ENCODE results near the gene NT5C1A. TPM values are rescaled to one million over a fixed set of nuclear protein-coding genes. Genes with fewer than 3 reads are reported as not detected.
A peak's percentile ranks its signal among the peaks of the same experiment; 100 is the strongest.

Gene NT5C1A
- total RNA-seq: 1 to 10 TPM; 4.1 to 9.2 TPM

DNA sequence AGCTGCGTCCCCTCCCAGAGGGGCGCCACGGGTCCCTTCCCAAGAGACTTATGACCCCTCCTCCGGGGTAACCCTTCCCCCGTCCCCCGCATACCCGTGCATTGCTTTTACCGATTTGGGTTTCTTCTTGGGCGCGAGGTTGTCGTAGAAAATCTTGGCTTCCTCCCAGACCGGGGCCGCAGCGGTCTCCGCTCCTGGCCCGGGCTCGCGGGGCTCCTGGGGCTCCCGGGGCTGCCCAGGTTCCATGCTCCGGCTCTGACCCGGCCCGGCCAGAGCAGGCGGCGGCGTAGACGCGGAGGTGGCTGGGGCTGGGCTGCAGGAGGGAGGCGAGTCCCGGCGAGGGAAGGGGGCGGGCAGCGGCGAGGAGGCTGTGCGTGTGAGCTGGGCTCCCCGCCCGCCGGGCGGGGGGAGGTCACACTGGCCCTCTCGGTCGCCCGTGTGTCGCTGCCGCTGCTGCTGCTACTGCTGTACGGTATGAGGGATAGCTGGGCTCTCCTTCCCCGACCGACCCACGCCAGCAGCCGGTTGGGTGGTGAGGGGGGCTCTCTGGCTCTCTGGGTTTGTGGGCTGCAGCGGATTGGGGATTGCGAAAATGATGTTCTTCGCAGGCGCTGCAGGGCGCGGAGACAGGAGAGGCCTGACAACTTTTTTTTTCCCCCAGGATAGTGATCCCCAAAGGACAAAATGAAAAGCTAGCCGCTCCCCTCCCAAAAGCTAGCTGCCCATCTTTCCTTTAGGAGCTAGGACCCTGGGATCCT lies at the start of gene NT5C1A:
Gene NT5C1A (minus strand): TSS at position 315 of the 758 bp plus-strand sequence. CDS start 69 bp downstream, at position 246.
- Mint-ChIP-seq H3K27ac (peak within 1 kb of the TSS in 1 of 2 donors; percentile 22), H3K4me3 (peak within 1 kb of the TSS; percentile 60), H3K36me3 (no peaks in the 10 kb centered on the region), H3K27me3 (peaks cover 16 to 30% of the 10 kb centered on the region in 2 donors), H3K4me1 (ENCODE audit: low read depth in 2 of 2) (peaks cover 6 to 16% of the 10 kb centered on the region in 2 donors), H3K9me3 (no peaks in the 10 kb centered on the region)
- DNase-seq (ENCODE audit: low spot score) (no peak), ATAC-seq (peak; percentile 78 to 79)

DNA sequence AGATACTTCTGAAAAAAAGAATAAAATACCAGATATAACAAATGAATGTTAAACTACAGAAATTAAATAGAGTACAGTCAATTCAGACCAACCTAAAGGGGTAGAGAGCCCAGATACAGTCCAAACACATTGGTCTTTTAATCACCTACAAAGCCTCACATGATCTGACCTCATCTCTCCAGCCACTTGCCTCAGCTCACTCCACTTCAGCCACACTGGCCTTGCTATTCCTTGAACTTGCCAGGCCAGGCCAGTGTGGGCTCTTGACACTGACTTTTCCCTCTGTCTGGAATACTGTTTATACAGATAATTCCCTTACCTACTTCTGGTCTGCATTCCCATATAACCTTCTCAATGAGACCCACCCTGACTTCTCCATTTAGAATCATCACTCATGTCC lies 49.8 kb upstream of the NT5C1A start:
- Mint-ChIP-seq H3K9me3 (no peaks in the 10 kb centered on the region), H3K4me1 (ENCODE audit: low read depth in 2 of 2) (peaks cover 2 to 5% of the 10 kb centered on the region in 2 donors), H3K27me3 (peaks cover 29 to 34% of the 10 kb centered on the region in 2 donors), H3K27ac (no peak overlapping the region), H3K4me3 (no peak overlapping the region), H3K36me3 (no peaks in the 10 kb centered on the region)
- no peak for ATAC-seq
- no peak for DNase-seq (ENCODE audit: low spot score)

DNA sequence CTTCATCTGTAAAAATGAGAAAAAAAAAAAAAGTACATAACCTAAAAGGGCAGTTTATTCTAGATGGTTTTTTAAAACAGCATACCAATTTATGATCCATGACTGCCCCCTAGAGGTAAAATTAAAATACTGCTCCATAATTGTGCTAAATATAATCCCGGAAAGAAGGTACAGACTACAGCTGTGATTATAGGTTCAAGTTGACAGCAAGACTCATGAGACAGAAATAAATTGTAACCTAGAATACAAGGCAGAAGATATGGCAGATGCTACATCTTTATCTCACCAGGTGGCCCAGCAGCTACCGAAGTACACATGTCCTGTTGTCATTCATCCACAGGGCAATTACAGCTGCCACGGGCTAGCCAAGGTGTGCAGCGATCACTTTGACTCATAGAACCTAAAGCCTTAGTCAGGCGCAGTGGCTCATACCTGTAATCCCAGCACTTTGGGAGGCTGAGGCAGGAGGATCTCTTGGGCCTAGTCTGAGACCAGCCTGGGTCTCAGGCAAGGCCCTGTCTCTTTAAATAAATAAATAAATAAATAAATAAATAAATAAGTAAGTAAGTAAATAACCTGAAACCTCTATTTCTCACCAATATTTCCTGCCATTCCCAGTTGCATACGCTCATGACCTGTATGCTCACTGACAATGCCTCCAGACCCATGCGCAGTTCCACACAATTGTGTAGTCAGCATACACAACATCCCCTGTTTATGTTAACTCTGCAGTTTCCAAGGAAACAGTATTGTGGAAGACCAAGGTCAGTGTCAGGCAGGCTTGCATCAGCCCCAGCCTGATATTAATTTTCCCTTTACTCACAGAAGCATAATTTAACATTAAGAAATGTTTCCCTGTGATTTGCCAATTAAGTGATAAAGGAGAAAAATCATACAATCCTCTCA lies 48.4 kb upstream of the NT5C1A start:
- peaks cover 28 to 32% of the 10 kb centered on the region in 2 donors for H3K27me3 Mint-ChIP-seq
- H3K36me3 Mint-ChIP-seq: no peaks in the 10 kb centered on the region
- DNase-seq (ENCODE audit: low spot score): no peak
- ATAC-seq: peak in 1 of 2 donors; percentile 52
- H3K9me3 Mint-ChIP-seq: no peaks in the 10 kb centered on the region
- H3K27ac Mint-ChIP-seq: no peak overlapping the region
- H3K4me1 Mint-ChIP-seq (ENCODE audit: low read depth in 2 of 2): peaks cover 2 to 5% of the 10 kb centered on the region in 2 donors
- no peak overlapping the region for H3K4me3 Mint-ChIP-seq

DNA sequence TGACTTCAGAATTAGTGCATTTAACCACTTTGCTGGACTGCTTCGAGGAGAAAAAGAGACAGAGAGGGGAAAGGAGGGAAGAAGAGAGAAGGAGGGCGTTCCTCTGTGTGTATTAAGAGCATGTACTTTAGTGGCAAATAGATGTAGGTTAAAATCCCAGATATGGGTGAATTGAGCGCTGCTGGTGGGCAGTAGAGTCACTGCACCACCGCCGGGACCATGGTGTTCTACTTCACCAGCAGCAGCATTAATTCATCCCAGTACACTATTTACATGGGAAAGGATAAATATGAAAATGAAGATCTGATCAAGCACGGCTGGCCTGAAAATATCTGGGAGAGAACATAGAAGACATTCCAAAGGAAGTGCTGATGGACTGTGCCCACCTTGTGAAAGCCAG lies 45.9 kb upstream of the NT5C1A start:
- DNase-seq (ENCODE audit: low spot score) (no peak), ATAC-seq (no peak)
- H3K4me1 Mint-ChIP-seq (ENCODE audit: low read depth in 2 of 2): peaks cover 2 to 5% of the 10 kb centered on the region in 2 donors
- no peaks in the 10 kb centered on the region for H3K9me3 Mint-ChIP-seq
- H3K27ac Mint-ChIP-seq: no peak overlapping the region
- peaks cover 28 to 30% of the 10 kb centered on the region in 2 donors for H3K27me3 Mint-ChIP-seq
- no peaks in the 10 kb centered on the region for H3K36me3 Mint-ChIP-seq
- no peak overlapping the region for H3K4me3 Mint-ChIP-seq

DNA sequence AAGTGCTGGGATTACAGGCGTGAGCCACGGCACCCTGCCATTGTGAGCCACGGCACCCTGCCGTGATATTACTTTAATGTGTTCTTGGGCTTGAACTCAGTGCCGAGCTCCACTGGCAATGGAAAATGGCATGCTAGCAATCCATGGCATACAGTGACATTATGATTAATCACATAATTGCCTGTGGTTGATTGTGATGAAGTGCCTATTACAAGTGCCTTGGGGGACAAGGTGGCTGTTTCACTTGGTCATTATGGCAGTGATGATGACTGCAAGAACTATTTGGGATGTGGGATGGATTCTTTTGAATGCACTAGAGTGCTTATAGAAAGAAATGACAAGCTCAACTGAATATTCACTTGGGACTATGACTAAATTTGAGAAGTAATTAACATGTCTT lies 41.6 kb upstream of the NT5C1A start:
- DNase-seq (ENCODE audit: low spot score): no peak
- Mint-ChIP-seq H3K9me3 (no peaks in the 10 kb centered on the region), H3K4me1 (ENCODE audit: low read depth in 2 of 2) (no peaks in the 10 kb centered on the region), H3K27me3 (peaks cover 28 to 30% of the 10 kb centered on the region in 2 donors), H3K36me3 (no peaks in the 10 kb centered on the region), H3K27ac (no peak overlapping the region), H3K4me3 (no peak overlapping the region)
- ATAC-seq: no peak

DNA sequence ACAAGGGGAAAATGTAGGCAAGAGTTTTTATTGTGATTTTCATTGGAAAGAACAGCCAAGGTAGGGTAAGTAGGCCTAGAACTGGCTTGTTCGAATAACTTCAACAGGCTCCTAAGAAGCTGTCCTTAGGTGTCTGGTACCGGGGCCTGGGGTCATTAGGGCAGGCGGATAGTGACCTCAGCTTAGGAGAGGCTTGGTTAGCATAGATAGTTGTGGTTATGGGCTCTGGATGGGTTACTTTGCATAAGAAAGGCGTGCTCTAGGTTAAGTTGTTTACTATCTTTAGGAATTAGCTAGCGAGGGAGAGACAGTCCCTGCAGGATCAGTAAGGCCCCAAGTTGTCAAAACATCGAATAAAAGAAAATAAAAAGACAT lies 40.0 kb upstream of the NT5C1A start:
- ATAC-seq (no peak), DNase-seq (ENCODE audit: low spot score) (no peak)
- H3K4me1 Mint-ChIP-seq (ENCODE audit: low read depth in 2 of 2): no peaks in the 10 kb centered on the region
- H3K27me3 Mint-ChIP-seq: peaks cover 18 to 20% of the 10 kb centered on the region in 2 donors
- no peak overlapping the region for H3K27ac Mint-ChIP-seq
- no peaks in the 10 kb centered on the region for H3K9me3 Mint-ChIP-seq
- no peak overlapping the region for H3K4me3 Mint-ChIP-seq
- no peaks in the 10 kb centered on the region for H3K36me3 Mint-ChIP-seq

DNA sequence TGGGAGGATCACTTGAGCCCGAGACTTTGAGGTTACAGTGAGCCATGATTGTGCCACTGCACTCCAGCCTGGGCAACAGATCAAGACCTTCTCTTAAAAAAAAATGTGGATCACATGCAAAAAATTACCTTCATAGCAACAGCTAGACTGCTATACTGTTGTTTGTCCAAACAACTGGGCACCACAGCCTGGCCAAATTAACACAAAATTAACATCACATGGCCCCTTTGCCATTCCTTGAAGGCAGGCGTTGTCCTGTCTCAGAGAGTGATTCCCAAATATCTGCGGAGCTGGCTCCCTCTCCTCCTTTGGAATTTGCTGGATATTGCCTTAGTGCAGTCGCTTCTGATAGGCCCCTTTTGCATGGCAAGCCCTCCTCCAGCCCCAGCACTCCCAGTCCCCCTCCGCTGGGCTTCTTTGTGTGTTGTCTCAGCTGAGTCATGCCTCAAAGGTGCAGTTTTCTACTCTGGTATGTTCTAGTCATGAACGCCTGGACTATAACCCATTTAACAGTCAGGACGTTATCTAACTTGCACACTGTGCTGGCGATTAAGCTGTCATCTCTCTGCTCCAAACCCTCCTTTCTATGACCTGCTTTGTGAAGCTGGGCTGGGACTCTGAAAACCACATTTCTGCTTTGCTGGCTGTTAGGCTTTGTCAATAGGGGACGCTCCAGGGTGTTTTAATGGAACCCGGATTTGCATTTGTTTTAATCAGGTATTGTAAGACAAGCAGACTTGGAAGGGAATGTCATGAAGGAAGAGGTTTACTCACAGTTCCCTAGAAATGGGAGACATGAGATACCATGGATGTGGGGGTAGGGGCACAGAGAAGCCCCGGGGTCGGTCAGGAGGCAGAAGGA lies 39.4 kb upstream of the NT5C1A start:
- H3K4me1 Mint-ChIP-seq (ENCODE audit: low read depth in 2 of 2): no peaks in the 10 kb centered on the region

DNA sequence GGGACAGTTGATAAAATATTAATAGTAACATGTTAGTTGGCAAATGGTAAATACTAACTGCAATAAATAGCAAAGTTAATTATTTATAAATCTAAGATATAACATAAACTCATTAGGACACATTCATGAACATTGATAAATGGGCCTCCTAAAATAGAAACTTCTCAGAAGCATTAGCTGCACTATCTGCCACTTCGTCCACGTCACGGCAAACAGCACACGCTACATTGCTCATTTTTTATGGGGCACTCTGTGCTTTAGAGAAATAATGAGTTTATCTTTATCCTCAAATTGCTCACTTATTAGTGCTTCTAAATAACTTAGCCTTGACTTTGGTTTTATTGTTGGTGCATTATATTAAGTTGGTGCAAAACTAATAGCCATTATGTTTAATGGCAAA lies 35.6 kb upstream of the NT5C1A start:
- Mint-ChIP-seq H3K36me3 (no peaks in the 10 kb centered on the region), H3K4me1 (ENCODE audit: low read depth in 2 of 2) (no peaks in the 10 kb centered on the region), H3K9me3 (no peaks in the 10 kb centered on the region), H3K27ac (no peak overlapping the region), H3K4me3 (no peak overlapping the region), H3K27me3 (peaks cover 7 to 10% of the 10 kb centered on the region in 2 donors)
- DNase-seq (ENCODE audit: low spot score) (no peak), ATAC-seq (no peak)

More for the DNA sequence above, 39.4 kb upstream of the NT5C1A start:
- ATAC-seq (no peak), DNase-seq (ENCODE audit: low spot score) (no peak)
- H3K36me3 Mint-ChIP-seq: no peaks in the 10 kb centered on the region
- no peak overlapping the region for H3K27ac Mint-ChIP-seq
- no peaks in the 10 kb centered on the region for H3K9me3 Mint-ChIP-seq
- H3K4me3 Mint-ChIP-seq: no peak overlapping the region
- peaks cover 14 to 15% of the 10 kb centered on the region in 2 donors for H3K27me3 Mint-ChIP-seq

DNA sequence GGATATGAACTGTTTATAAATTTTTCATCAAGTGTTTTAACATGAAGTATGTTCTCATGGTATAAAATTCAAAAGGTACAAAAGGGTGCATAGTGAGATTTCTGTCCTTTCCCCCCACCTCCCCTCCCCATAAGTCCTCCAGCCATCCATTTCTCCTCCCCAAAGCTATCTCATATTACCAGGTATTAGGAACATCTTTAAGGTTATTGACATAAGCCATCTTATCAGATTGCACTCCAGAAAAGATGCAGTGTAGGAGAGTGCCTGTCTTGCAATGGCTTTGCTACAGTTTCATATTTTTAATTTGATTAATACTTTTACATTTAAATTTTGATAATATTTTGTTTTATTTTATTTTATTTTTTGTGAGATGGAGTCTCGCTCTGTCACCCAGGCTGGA lies 32.9 kb upstream of the NT5C1A start:
- Mint-ChIP-seq H3K27me3 (peaks cover 13 to 16% of the 10 kb centered on the region in 2 donors), H3K9me3 (no peaks in the 10 kb centered on the region), H3K4me1 (ENCODE audit: low read depth in 2 of 2) (no peaks in the 10 kb centered on the region), H3K36me3 (no peaks in the 10 kb centered on the region), H3K4me3 (no peak overlapping the region), H3K27ac (no peak overlapping the region)
- DNase-seq (ENCODE audit: low spot score) (no peak), ATAC-seq (no peak)

DNA sequence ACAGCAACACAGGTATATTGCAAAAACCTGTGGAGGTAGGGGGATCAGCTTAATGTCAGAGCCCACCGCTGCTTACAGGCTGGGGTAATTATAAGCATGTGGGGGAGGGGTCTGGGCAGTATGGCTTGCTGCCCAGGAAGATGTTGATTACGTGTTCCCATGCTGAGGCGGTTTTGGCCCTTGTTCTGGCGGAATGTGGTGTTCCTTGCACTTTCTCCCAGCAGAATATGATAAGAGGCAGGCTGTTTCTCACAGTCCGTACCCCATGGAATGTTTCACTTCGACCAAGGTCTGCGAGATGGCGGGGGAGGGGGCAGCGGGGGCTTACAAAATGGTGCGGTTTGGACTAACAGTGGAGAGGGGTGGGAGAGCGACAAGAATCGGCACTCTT lies 29.1 kb upstream of the NT5C1A start:
- Mint-ChIP-seq H3K27me3 (peaks cover 24 to 36% of the 10 kb centered on the region in 2 donors), H3K4me3 (no peak overlapping the region), H3K9me3 (no peaks in the 10 kb centered on the region), H3K4me1 (ENCODE audit: low read depth in 2 of 2) (no peaks in the 10 kb centered on the region), H3K27ac (no peak overlapping the region), H3K36me3 (no peaks in the 10 kb centered on the region)
- ATAC-seq: no peak
- DNase-seq (ENCODE audit: low spot score): no peak

DNA sequence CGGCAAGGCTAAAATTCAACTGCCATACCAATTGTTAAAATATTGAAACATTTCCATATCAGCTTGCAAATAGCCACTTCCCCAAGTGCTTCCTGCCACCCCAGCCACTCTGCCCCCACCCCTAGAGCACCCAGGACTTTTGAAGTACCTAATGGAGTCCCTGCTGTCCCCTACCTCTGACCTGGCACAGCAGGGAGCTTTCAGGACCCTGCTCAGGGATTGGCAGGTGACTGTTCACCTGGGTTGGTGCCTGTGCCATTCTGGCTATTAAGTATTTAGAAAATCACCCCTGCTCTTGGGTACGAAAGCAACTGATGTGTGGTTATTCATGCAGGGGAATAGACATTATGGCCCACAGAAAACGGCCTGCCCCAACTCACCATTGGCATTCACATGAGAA lies 28.4 kb upstream of the NT5C1A start:
- no peaks in the 10 kb centered on the region for H3K9me3 Mint-ChIP-seq

DNA sequence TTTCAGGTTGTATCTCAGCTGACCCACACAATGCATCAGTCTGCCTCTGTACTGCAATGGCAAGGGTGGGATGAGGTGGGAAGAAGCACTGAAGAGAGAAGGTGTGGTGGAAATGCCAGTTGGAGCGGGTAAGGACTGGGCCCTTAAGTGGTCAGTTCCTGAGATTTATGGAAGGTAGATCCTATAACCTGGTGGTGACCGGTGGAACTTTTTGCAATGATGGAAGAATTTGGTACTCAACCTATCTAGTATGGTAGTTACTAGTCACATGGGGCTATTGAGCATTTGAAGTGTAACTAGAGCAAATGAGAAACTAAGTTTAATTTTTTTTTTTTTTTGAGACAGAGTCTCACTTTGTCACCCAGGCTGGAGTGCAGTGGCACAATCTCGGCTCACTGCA lies 27.5 kb upstream of the NT5C1A start:
- Mint-ChIP-seq H3K36me3 (no peaks in the 10 kb centered on the region), H3K4me1 (ENCODE audit: low read depth in 2 of 2) (peaks cover 2 to 4% of the 10 kb centered on the region in 2 donors), H3K27me3 (peaks cover 22 to 44% of the 10 kb centered on the region in 2 donors), H3K27ac (no peak overlapping the region), H3K4me3 (no peak overlapping the region), H3K9me3 (no peaks in the 10 kb centered on the region)
- no peak for DNase-seq (ENCODE audit: low spot score)
- ATAC-seq: no peak

More for the DNA sequence above, 28.4 kb upstream of the NT5C1A start:
- no peak for ATAC-seq
- Mint-ChIP-seq H3K27ac (no peak overlapping the region), H3K4me3 (no peak overlapping the region), H3K4me1 (ENCODE audit: low read depth in 2 of 2) (no peaks in the 10 kb centered on the region), H3K27me3 (peaks cover 22 to 38% of the 10 kb centered on the region in 2 donors), H3K36me3 (no peaks in the 10 kb centered on the region)
- DNase-seq (ENCODE audit: low spot score): no peak

DNA sequence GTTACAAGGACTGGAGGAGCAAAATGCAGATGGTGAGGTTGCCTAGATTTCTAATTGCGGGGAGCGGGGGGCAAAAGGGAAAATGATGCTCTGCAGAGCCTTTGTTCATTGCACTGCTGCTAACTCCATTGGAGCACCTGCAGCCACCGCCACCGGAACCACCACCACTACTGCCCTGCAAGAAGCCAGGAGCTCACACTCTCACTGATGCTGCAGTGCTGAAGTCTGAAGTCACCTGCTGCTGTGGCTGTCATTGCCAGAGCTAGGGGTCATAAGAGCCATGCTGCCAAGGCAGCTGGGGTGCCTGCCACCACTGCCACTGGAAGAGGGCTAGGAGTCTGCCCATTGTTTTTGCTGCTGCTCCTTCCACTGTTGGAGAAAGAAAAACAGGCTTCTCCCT lies 26.7 kb upstream of the NT5C1A start:
- peaks cover 2 to 4% of the 10 kb centered on the region in 2 donors for H3K4me1 Mint-ChIP-seq (ENCODE audit: low read depth in 2 of 2)
- no peak overlapping the region for H3K4me3 Mint-ChIP-seq
- no peak overlapping the region for H3K27ac Mint-ChIP-seq
- no peaks in the 10 kb centered on the region for H3K36me3 Mint-ChIP-seq
- ATAC-seq (no peak), DNase-seq (ENCODE audit: low spot score) (no peak)
- H3K9me3 Mint-ChIP-seq: no peaks in the 10 kb centered on the region
- peaks cover 26 to 44% of the 10 kb centered on the region in 2 donors for H3K27me3 Mint-ChIP-seq

Data from natural killer cell treated with Interleukin-12 subunit alpha and Interleukin-12 subunit beta and Interleukin-15 and Interleukin-18, amount 100 ng/mL, for 72 hours (primary cell).